Pulmonary artery endothelial cell (primary cell): ENCODE data around the gene TMEM26. TPM values are rescaled to one million over a fixed set of nuclear protein-coding genes. Genes with fewer than 3 reads are reported as not detected.

Source experiments
- DNase-seq: peaks from one replicate; pipeline ENCODE4 v3.0.0-alpha.2; 2011; ENCODE audit warnings: low read depth, low spot score
- total RNA-seq: library from RNA; depleted of rRNA; stranded (reverse); fragments of >200 nt; gene quantifications from 2 replicates; pipeline ENCODE4 v1.2.3, GENCODE V29; 2014

Gene TMEM26
- total RNA-seq, 1 donor from 2014 or later, result 0.26 TPM

GRCh38 chr10:61460835-61461234 lies 7.7 kb upstream of the TMEM26 start:
- DNase-seq, result no peak

GRCh38 chr10:61458031-61458430 lies 4.8 kb upstream of the TMEM26 start:
- DNase-seq, result no peak

- DNase-seq, result no peak
These were observed 3.1 kb upstream of the TMEM26 start for GRCh38 chr10:61456095-61456789.

- DNase-seq, result no peak
These were observed 2.5 kb upstream of the TMEM26 start for GRCh38 chr10:61455656-61456055.

GRCh38 chr10:61454541-61454940 lies 1.4 kb upstream of the TMEM26 start:
- DNase-seq, result no peak

- DNase-seq, result no peak
These were observed 980 bp downstream of the TMEM26 start for GRCh38 chr10:61452151-61452651.

GRCh38 chr10:61451357-61451756 lies 1.8 kb downstream of the TMEM26 start:
- no peak for DNase-seq

GRCh38 chr10:61448841-61449600 lies 4.2 kb downstream of the TMEM26 start:
- no peak for DNase-seq

- DNase-seq, result no peak
These were observed 5.1 kb downstream of the TMEM26 start for GRCh38 chr10:61448091-61448490.

- DNase-seq, result no peak
These were observed 14.0 kb downstream of the TMEM26 start for GRCh38 chr10:61439058-61439609.

GRCh38 chr10:61438141-61438988 lies 14.8 kb downstream of the TMEM26 start:
- no peak for DNase-seq

- no peak for DNase-seq
These were observed 30.0 kb downstream of the TMEM26 start for GRCh38 chr10:61423178-61423577.

GRCh38 chr10:61417661-61418060 lies 35.5 kb downstream of the TMEM26 start:
- no peak for DNase-seq

- DNase-seq, result no peak
These were observed 37.4 kb downstream of the TMEM26 start for GRCh38 chr10:61415824-61416223.

- no peak for DNase-seq
These were observed 41.5 kb downstream of the TMEM26 start for GRCh38 chr10:61411706-61412105.

GRCh38 chr10:61410353-61411070 lies 42.7 kb downstream of the TMEM26 start:
- DNase-seq, result no peak

- DNase-seq, result no peak
These were observed 44.0 kb downstream of the TMEM26 start for GRCh38 chr10:61409157-61409556.

- no peak for DNase-seq
These were observed 45.1 kb downstream of the TMEM26 start for GRCh38 chr10:61408105-61408504.

- DNase-seq, result no peak
These were observed 46.4 kb downstream of the TMEM26 start for GRCh38 chr10:61406736-61407135.

GRCh38 chr10:61406242-61406641 lies 46.9 kb downstream of the TMEM26 start:
- no peak for DNase-seq

GRCh38 chr10:61404751-61405150 lies 48.4 kb downstream of the TMEM26 start:
- DNase-seq, result no peak
